ENCODE measurements around the gene RPS17.

The RPS17 gene

GRCh38 chr15:82572986-82573385, 32.7 kb upstream of the RPS17 start:
- Histone ChIP-seq H3K4me3 (ENCODE audit: low read depth in 1 of 2, low read length in 1 of 2) (no peak overlapping the region), H3K4me1 (ENCODE audit: control insufficient read depth in 1 of 2, insufficient read depth in 1 of 2, low read depth in 1 of 2, low read length in 1 of 2) (no peaks in the 10 kb centered on the region), H3K27ac (no peak overlapping the region), H3K27me3 (peaks cover 68% of the 10 kb centered on the region), H3K9me3 (no peaks in the 10 kb centered on the region), H3K36me3 (no peaks in the 10 kb centered on the region)
- no peak for TF ChIP-seq CTCF (IDR thresholded peaks at IDR 0.05)

- Histone ChIP-seq H3K27me3 (peaks cover 68% of the 10 kb centered on the region), H3K4me1 (ENCODE audit: control insufficient read depth in 1 of 2, insufficient read depth in 1 of 2, low read depth in 1 of 2, low read length in 1 of 2) (no peaks in the 10 kb centered on the region), H3K4me3 (ENCODE audit: low read depth in 1 of 2, low read length in 1 of 2) (no peak overlapping the region), H3K27ac (no peak overlapping the region), H3K36me3 (no peaks in the 10 kb centered on the region), H3K9me3 (no peaks in the 10 kb centered on the region)
- TF ChIP-seq CTCF (IDR thresholded peaks at IDR 0.05): no peak
These were observed 32.1 kb upstream of the RPS17 start for GRCh38 chr15:82572311-82572710.

- peaks cover 68% of the 10 kb centered on the region for H3K27me3 ChIP-seq
- no peaks in the 10 kb centered on the region for H3K9me3 ChIP-seq
- no peak for TF ChIP-seq CTCF (IDR thresholded peaks at IDR 0.05)
- no peak overlapping the region for H3K27ac ChIP-seq
- no peaks in the 10 kb centered on the region for H3K4me1 ChIP-seq (ENCODE audit: control insufficient read depth in 1 of 2, insufficient read depth in 1 of 2, low read depth in 1 of 2, low read length in 1 of 2)
- H3K36me3 ChIP-seq: no peaks in the 10 kb centered on the region
- H3K4me3 ChIP-seq (ENCODE audit: low read depth in 1 of 2, low read length in 1 of 2): no peak overlapping the region
These were observed 31.5 kb upstream of the RPS17 start for GRCh38 chr15:82571722-82572222.

- TF ChIP-seq CTCF (IDR thresholded peaks at IDR 0.05): no peak
- no peaks in the 10 kb centered on the region for H3K36me3 ChIP-seq
- H3K4me3 ChIP-seq (ENCODE audit: low read depth in 1 of 2, low read length in 1 of 2): no peak overlapping the region
- H3K4me1 ChIP-seq (ENCODE audit: control insufficient read depth in 1 of 2, insufficient read depth in 1 of 2, low read depth in 1 of 2, low read length in 1 of 2): no peaks in the 10 kb centered on the region
- no peak overlapping the region for H3K27ac ChIP-seq
- no peaks in the 10 kb centered on the region for H3K9me3 ChIP-seq
- peaks cover 66% of the 10 kb centered on the region for H3K27me3 ChIP-seq
These were observed 30.7 kb upstream of the RPS17 start for GRCh38 chr15:82570721-82571508.

- H3K27ac ChIP-seq: no peak overlapping the region
- H3K27me3 ChIP-seq: peaks cover 57% of the 10 kb centered on the region
- H3K4me1 ChIP-seq (ENCODE audit: control insufficient read depth in 1 of 2, insufficient read depth in 1 of 2, low read depth in 1 of 2, low read length in 1 of 2): no peaks in the 10 kb centered on the region
- H3K36me3 ChIP-seq: no peaks in the 10 kb centered on the region
- no peak overlapping the region for H3K4me3 ChIP-seq (ENCODE audit: low read depth in 1 of 2, low read length in 1 of 2)
- TF ChIP-seq CTCF (IDR thresholded peaks at IDR 0.05): no peak
- H3K9me3 ChIP-seq: no peaks in the 10 kb centered on the region
These were observed 29.6 kb upstream of the RPS17 start for GRCh38 chr15:82569834-82570233.

All from neutrophil (primary cell).